Loucy (cell line): ENCODE data around the gene SLC9A5.

Experiments
- H2AFZ ChIP-seq: fragments of 200-600 bp; sonication (generic); 2 replicates; pipeline ENCODE4 v1.6.0; 2016; ENCODE audit warnings: antibody characterized with exemption, mild to moderate bottlenecking, low read length, moderate library complexity
- H3F3A ChIP-seq: fragments of 200-600 bp; 2 replicates; pipeline ENCODE4 v1.6.0; 2016; ENCODE audit warnings: antibody characterized with exemption, low read depth, mild to moderate bottlenecking
- H3K27me3 ChIP-seq: fragments of 200-600 bp; sonication (generic); 2 replicates; pipeline ENCODE4 v1.6.1; 2014; ENCODE audit warnings: low read length, mild to moderate bottlenecking; ENCODE audit not compliant: insufficient read depth, poor library complexity, severe bottlenecking
- H3K36me3 ChIP-seq: fragments of 200-600 bp; sonication (generic); 2 replicates; pipeline ENCODE4 v1.6.1; 2016; ENCODE audit warnings: low read length; ENCODE audit not compliant: insufficient read depth
- H3K4me1 ChIP-seq: fragments of 200-600 bp; sonication (generic); 2 replicates; pipeline ENCODE4 v1.5.1; 2014; ENCODE audit warnings: low read length, mild to moderate bottlenecking; ENCODE audit not compliant: insufficient read depth, poor library complexity, severe bottlenecking
- H3K4me2 ChIP-seq: fragments of 200-600 bp; sonication (generic); 2 replicates; pipeline ENCODE4 v1.6.0; 2014; ENCODE audit warnings: antibody characterized with exemption, low read length, low read depth, mild to moderate bottlenecking; ENCODE audit not compliant: poor library complexity, severe bottlenecking
- H3K4me3 ChIP-seq: fragments of 200-600 bp; sonication (generic); 2 replicates; pipeline ENCODE4 v1.5.1; 2014; ENCODE audit warnings: low read length, mild to moderate bottlenecking, mixed read lengths; ENCODE audit not compliant: poor library complexity, severe bottlenecking
- H3K79me2 ChIP-seq: fragments of 200-600 bp; sonication (generic); 2 replicates; pipeline ENCODE4 v1.6.1; 2014; ENCODE audit warnings: low read length; ENCODE audit not compliant: insufficient read depth
- H3K9ac ChIP-seq: fragments of 200-600 bp; sonication (generic); 2 replicates; pipeline ENCODE4 v1.6.0; 2014; ENCODE audit warnings: mild to moderate bottlenecking, low read depth, low read length, moderate library complexity; ENCODE audit not compliant: poor library complexity, severe bottlenecking
- H3K9me2 ChIP-seq: fragments of 200-600 bp; sonication (generic); replicated peaks from 2 replicates; pipeline ENCODE4 v1.6.1; 2016; ENCODE audit warnings: low read depth, low read length, mixed read lengths
- H3K9me3 ChIP-seq: fragments of 200-600 bp; sonication (generic); 2 replicates; pipeline ENCODE4 v1.6.1; 2014; ENCODE audit warnings: mild to moderate bottlenecking, antibody characterized with exemption, low read length, low read depth; ENCODE audit not compliant: insufficient read depth
- H4K20me1 ChIP-seq: fragments of 200-600 bp; sonication (generic); 2 replicates; pipeline ENCODE4 v1.6.0; 2014; ENCODE audit warnings: antibody characterized with exemption, low read length, mild to moderate bottlenecking; ENCODE audit not compliant: insufficient read depth, poor library complexity, severe bottlenecking
- EZH2phosphoT487 ChIP-seq: fragments of 200-600 bp; IDR thresholded peaks from 2 replicates; pipeline ENCODE4 v1.6.1; 2018; ENCODE audit warnings: antibody characterized with exemption, mild to moderate bottlenecking, moderate library complexity, borderline replicate concordance
- TF ChIP-seq, protein P1 (sequence below): fragments of 200-600 bp; sonication (generic); conservative IDR thresholded peaks from 2 replicates; pipeline ENCODE4 v1.5.1; 2014; ENCODE audit warnings: mild to moderate bottlenecking, antibody characterized with exemption, low read length

SLC9A5 gene

DNA sequence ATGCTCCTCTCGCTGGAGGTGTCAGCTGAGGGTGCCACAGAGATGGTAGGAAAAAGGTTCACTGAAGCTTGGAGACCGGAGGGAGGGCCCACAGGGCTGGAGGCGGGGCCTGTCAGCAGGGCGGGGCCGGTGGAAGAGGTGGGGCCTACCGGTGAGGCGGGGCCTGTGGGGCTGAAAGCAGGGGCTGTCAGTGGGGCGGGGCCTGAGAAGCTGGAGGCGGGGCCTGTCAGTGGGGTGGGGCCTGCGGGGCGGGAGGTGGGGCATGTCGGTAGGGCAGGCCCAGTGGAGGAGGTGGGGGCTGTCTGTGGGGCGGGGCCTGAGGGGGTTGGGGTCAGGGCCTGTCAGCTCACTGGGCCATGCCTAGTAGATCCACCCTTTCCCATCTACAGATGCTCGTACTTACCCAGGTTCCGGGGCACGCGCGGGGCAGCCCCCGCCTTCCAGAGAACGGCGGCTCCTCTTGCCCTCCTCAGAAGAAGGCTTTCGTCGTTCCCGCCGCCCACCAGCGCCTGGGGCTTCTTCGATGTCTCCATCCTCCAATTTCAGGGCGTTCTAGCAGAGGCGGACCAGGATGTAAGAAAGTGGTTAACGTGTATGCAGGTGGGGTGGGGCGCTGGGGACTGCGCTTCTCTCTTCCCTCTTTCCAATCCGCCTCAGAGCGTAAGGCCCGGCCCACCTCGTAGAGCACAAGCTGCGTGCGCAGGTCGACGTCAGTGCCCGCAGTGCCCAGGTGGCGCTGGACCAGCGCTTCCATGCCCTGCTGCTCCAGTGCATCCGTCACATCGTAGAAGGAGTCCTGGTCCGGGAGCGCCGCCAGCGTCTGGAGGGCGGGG is 12.0 kb upstream of the SLC9A5 start:
- no peak overlapping the region for H3K4me2 ChIP-seq

DNA sequence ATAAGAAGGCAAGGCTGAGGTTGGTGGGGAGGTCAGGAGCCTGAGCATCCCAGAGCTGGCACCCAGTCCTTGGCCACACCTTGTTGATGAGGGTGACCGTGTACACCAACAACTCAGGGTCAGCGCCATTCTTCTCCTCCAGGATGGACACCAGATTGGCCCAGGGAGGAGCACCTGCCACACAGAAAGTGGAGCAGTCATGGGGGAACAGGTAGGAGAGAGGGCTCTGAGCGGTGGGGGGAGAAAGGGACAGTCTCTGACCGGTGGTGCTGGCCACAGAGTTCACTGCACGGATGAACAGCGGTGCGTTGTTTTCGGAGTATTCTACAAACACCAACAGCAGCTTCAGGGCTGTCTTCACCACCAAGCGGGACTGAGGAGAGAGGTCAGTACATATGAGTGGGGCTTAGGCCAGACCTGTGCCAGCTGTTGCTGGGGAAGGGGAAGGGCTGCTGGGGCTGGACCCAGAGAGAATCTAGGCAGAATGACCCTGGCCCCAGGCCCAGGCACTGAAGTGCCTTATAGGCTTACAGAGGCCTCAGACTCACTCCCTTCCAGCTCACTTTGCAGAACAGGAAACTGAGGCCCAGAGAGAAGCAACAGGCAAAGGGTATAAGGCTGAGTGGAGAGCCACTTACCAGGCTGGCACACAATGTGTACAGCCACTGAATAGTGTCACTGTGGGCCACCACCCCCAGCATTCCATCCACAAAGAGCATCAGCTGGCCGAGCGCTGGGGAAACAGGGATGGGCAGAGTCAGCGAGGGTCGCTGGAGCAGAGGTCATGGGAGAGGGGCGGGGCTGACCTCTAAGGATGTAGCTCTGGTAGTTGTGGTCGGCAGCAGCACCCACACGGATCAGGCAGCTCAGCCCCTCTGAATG is 11.1 kb upstream of the SLC9A5 start:
- Histone ChIP-seq H4K20me1 (no peaks in the 10 kb centered on the region), H3F3A (no peaks in the 10 kb centered on the region), H3K9me2 (no peaks in the 10 kb centered on the region), H3K4me3 (no peak overlapping the region), H3K27me3 (no peaks in the 10 kb centered on the region), H3K36me3 (peaks cover 39% of the 10 kb centered on the region; the same call in 1 of the 2 replicates), H2AFZ (no peak overlapping the region), H3K9me3 (no peaks in the 10 kb centered on the region), H3K9ac (no peak overlapping the region), H3K4me2 (no peak overlapping the region), H3K4me1 (peaks cover 19% of the 10 kb centered on the region), H3K79me2 (peaks cover 20% of the 10 kb centered on the region; the same call in 1 of the 2 replicates)
- TF ChIP-seq, protein P1, sequence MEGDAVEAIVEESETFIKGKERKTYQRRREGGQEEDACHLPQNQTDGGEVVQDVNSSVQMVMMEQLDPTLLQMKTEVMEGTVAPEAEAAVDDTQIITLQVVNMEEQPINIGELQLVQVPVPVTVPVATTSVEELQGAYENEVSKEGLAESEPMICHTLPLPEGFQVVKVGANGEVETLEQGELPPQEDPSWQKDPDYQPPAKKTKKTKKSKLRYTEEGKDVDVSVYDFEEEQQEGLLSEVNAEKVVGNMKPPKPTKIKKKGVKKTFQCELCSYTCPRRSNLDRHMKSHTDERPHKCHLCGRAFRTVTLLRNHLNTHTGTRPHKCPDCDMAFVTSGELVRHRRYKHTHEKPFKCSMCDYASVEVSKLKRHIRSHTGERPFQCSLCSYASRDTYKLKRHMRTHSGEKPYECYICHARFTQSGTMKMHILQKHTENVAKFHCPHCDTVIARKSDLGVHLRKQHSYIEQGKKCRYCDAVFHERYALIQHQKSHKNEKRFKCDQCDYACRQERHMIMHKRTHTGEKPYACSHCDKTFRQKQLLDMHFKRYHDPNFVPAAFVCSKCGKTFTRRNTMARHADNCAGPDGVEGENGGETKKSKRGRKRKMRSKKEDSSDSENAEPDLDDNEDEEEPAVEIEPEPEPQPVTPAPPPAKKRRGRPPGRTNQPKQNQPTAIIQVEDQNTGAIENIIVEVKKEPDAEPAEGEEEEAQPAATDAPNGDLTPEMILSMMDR = no peak
- TF ChIP-seq EZH2phosphoT487 = no peak

More for the DNA sequence above, 12.0 kb upstream of the SLC9A5 start:
- Histone ChIP-seq H2AFZ (no peak overlapping the region), H3K9me2 (no peaks in the 10 kb centered on the region), H3K4me1 (peaks cover 10% of the 10 kb centered on the region), H3K9ac (no peak overlapping the region), H3F3A (no peaks in the 10 kb centered on the region), H3K79me2 (peaks cover 12% of the 10 kb centered on the region; the same call in 1 of the 2 replicates), H3K9me3 (no peaks in the 10 kb centered on the region), H4K20me1 (no peaks in the 10 kb centered on the region), H3K36me3 (peaks cover 40% of the 10 kb centered on the region; the same call in 1 of the 2 replicates), H3K4me3 (no peak overlapping the region), H3K27me3 (no peaks in the 10 kb centered on the region)
- no peak for TF ChIP-seq EZH2phosphoT487
- TF ChIP-seq, protein P1 = no peak

DNA sequence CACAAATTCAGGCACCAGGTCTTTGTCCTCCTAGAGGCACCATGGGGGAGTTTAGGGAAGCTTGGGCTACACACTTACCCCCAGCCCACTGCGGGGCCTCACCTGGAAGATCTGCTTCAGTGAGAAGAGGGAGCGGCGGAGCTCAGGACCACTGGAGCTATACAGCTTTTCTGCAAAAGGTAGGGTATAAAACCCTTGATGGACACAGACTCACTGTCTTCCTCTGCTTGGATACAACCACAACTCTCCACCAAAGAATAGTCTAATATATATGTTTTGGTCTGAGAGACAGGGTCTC is 10.6 kb upstream of the SLC9A5 start:
- Histone ChIP-seq H3K79me2 (peaks cover 24% of the 10 kb centered on the region; the same call in 1 of the 2 replicates), H3K4me1 (peaks cover 22% of the 10 kb centered on the region), H2AFZ (no peak overlapping the region), H4K20me1 (no peaks in the 10 kb centered on the region), H3K9me3 (no peaks in the 10 kb centered on the region), H3F3A (no peaks in the 10 kb centered on the region), H3K9me2 (no peaks in the 10 kb centered on the region), H3K36me3 (peaks cover 37% of the 10 kb centered on the region; the same call in 1 of the 2 replicates), H3K9ac (no peak overlapping the region), H3K27me3 (no peaks in the 10 kb centered on the region), H3K4me2 (no peak overlapping the region), H3K4me3 (no peak overlapping the region)
- no peak for TF ChIP-seq EZH2phosphoT487
- TF ChIP-seq, protein P1 = no peak
